Kidney (tissue), 14 donors: ENCODE data around the gene WDFY3. TPM values are rescaled to one million over a fixed set of nuclear protein-coding genes. Genes with fewer than 3 reads are reported as not detected.

Experiments used
- DNase-seq, 5 donors: peaks; one replicate each; pipeline ENCODE4 v3.0.0-alpha.2; 2013 to 2020
- FAIRE-seq: peaks from 2 replicates; lab custom pipeline; 2012; peaks lifted over from hg19 to GRCh38; lab: Jason Lieb, UNC
- H3K27ac ChIP-seq, 2 donors: one replicate each; pipeline ENCODE4 v1.7.0; 2013; ENCODE audit warnings: low read depth in 2 of 2, low read length in 2 of 2, inconsistent platforms in 1 of 2
- H3K27me3 ChIP-seq: one replicate; pipeline ENCODE4 v1.7.1; 2013; ENCODE audit warnings: low read length, inconsistent platforms; ENCODE audit not compliant: control insufficient read depth, insufficient read depth
- H3K36me3 ChIP-seq, 3 donors: one replicate each; pipeline versions ENCODE4 v1.7.0 to v1.7.1; 2013; ENCODE audit warnings: low read length in 3 of 3, control low read depth in 1 of 3, inconsistent platforms in 1 of 3; ENCODE audit not compliant: insufficient read depth in 3 of 3, control insufficient read depth in 2 of 3
- H3K4me1 ChIP-seq, 3 donors: one replicate each; pipeline versions ENCODE4 v1.7.0 to v1.7.1; 2013; ENCODE audit warnings: low read length in 3 of 3, inconsistent platforms in 1 of 3, low read depth in 1 of 3; ENCODE audit not compliant: control insufficient read depth in 2 of 3, insufficient read depth in 2 of 3
- H3K4me3 ChIP-seq, 3 donors: one replicate each; pipeline versions ENCODE4 v1.7.0 to v1.8.1; 2013; ENCODE audit warnings: low read length in 3 of 3, control low read depth in 1 of 3, inconsistent platforms in 1 of 3
- H3K9ac ChIP-seq, 3 donors: one replicate each; pipeline versions ENCODE4 v1.7.0 to v1.7.1; 2013; ENCODE audit warnings: low read length in 3 of 3, control low read depth in 1 of 3, inconsistent platforms in 1 of 3
- H3K9me3 ChIP-seq, 3 donors: one replicate each; pipeline versions ENCODE4 v1.7.0 to v1.7.1; 2013; ENCODE audit warnings: low read length in 3 of 3, control low read depth in 1 of 3, inconsistent platforms in 1 of 3; ENCODE audit not compliant: control insufficient read depth in 2 of 3, insufficient read depth in 1 of 3
- CTCF ChIP-seq: IDR thresholded peaks from 3 replicates; pipeline ENCODE4 v1.5.1; 2012; ENCODE audit warnings: mild to moderate bottlenecking, moderate library complexity, borderline replicate concordance; ENCODE audit not compliant: insufficient read depth; ENCODE audit errors: extremely low read depth
- intact Hi-C: fragments of 100-400 bp; cut with DNase I; formaldehyde crosslinking; loops from one replicate; pipeline ENCODE4 v1.11.1; 2022
- polyA plus RNA-seq: library from polyadenylated mRNA; stranded (reverse); fragments of 350-450 nt; fragmentation: Illumina TruSeq; extraction: RNeasy Lipid Tissue Mini Kit (QIAGEN cat#74804); gene quantifications from one replicate; pipeline ENCODE4 v1.2.3, GENCODE V29; 2014; ENCODE audit warnings: low read depth, low replicate concordance; ENCODE audit not compliant: insufficient read depth
- total RNA-seq: library from RNA; stranded (reverse); fragmentation: NEBNext Ultra II Directional; extraction: Animal tissue kit (Norgen Biotek cat#: 25700); gene quantifications from one replicate; pipeline ENCODE4 v1.2.1, GENCODE V29; 2021
- donor health status: control.
- donor health status: control.
- donor health status: control.
- donor health status: control.
- donor health status: control.
- donor health status: DM: yes; HTN: yes; CAD: no.
- donor health status: Normal renal cell carcinoma (clear cell type).

WDFY3 gene
- total and polyA plus RNA-seq, 2 donors from 2014 or later, result 9.4 to 151 TPM

GRCh38 chr4:84737656-84738055 is 228.8 kb downstream of the WDFY3 start:
- no peak for TF ChIP-seq CTCF
- H3K36me3 ChIP-seq, result peaks cover 13 to 72% (median 40%) of the 10 kb centered on the region in 3 donors
- H3K4me1 ChIP-seq, result no peaks in the 10 kb centered on the region
- DNase-seq, result no peak
- H3K27me3 ChIP-seq, result no peaks in the 10 kb centered on the region
- no peak overlapping the region for H3K27ac ChIP-seq
- intact Hi-C loops, result no loop called here
- no peaks in the 10 kb centered on the region for H3K9me3 ChIP-seq
- peak; percentile 88 for FAIRE-seq
- no peak overlapping the region for H3K4me3 ChIP-seq
- no peak overlapping the region for H3K9ac ChIP-seq

GRCh38 chr4:84734037-84734436 is 232.5 kb downstream of the WDFY3 start:
- intact Hi-C loops, result no loop called here
- no peak for DNase-seq
- no peaks in the 10 kb centered on the region for H3K27me3 ChIP-seq
- H3K9me3 ChIP-seq, result no peaks in the 10 kb centered on the region
- no peak overlapping the region for H3K4me3 ChIP-seq
- H3K36me3 ChIP-seq, result peaks cover 4 to 50% (median 33%) of the 10 kb centered on the region in 3 donors
- H3K9ac ChIP-seq, result no peak overlapping the region
- no peak for TF ChIP-seq CTCF
- peak; percentile 50 for FAIRE-seq
- H3K4me1 ChIP-seq, result no peaks in the 10 kb centered on the region
- no peak overlapping the region for H3K27ac ChIP-seq

GRCh38 chr4:84733343-84734033 is 233.0 kb downstream of the WDFY3 start:
- intact Hi-C loops, result no loop called here
- Histone ChIP-seq H3K4me1 (no peaks in the 10 kb centered on the region), H3K36me3 (peaks cover 4 to 46% (median 28%) of the 10 kb centered on the region in 3 donors), H3K9me3 (no peaks in the 10 kb centered on the region), H3K27me3 (no peaks in the 10 kb centered on the region), H3K27ac (no peak overlapping the region), H3K4me3 (no peak overlapping the region), H3K9ac (no peak overlapping the region)
- DNase-seq, result peak in 3 of 5 donors; percentile 19 to 39 (median 30)
- FAIRE-seq, result no peak
- TF ChIP-seq CTCF, result no peak
